Caco-2 (cell line): ENCODE data around the gene CARNS1. TPM values are rescaled to one million over a fixed set of nuclear protein-coding genes. Genes with fewer than 3 reads are reported as not detected.

Experiments used
- BruUV-seq: library from RNA; stranded (reverse); fragments of 400-500 nt; replicated peaks from 2 replicates; lab custom pipeline; 2021; lab: Mats Ljungman, UMichigan
- CTCF ChIA-PET: fragments of 300-600 bp; sonication (Branson Sonifier 250); formaldehyde crosslinking; loops from one replicate; lab custom pipeline; 2022; ENCODE audit warnings: antibody characterized with exemption; lab: Charles Lee
- POLR2A ChIA-PET: fragments of 300-600 bp; sonication (Branson Sonifier 250); formaldehyde crosslinking; loops from one replicate; lab custom pipeline; 2022; ENCODE audit warnings: antibody characterized with exemption; lab: Charles Lee
- DNase-seq, 2 experiments: peaks; one replicate each; pipeline versions ENCODE4 v3.0.0 to v3.0.0-alpha.2; 2020 to 2022
- H3K27me3 ChIP-seq: replicated peaks from 2 replicates; pipeline ENCODE4 v1.6.0; 2011; ENCODE audit warnings: low read length; ENCODE audit not compliant: control insufficient read depth, insufficient read depth
- H3K36me3 ChIP-seq: 2 replicates; pipeline ENCODE4 v1.5.1; 2011; ENCODE audit warnings: low read length; ENCODE audit not compliant: control insufficient read depth, insufficient read depth
- H3K4me1 ChIP-seq: fragments of 250-450 bp; sonication (Bioruptor Pico); 2 replicates; pipeline ENCODE4 v1.5.1; 2020; ENCODE audit warnings: mild to moderate bottlenecking
- H3K4me3 ChIP-seq: 2 replicates; pipeline ENCODE4 v1.5.1; 2011; ENCODE audit warnings: low read depth, mild to moderate bottlenecking, control low read depth, low read length
- H3K9me3 ChIP-seq: fragments of 250-450 bp; sonication (Bioruptor Pico); 2 replicates; pipeline ENCODE4 v1.5.1; 2020; ENCODE audit warnings: mild to moderate bottlenecking, moderate library complexity
- H3K27ac Mint-ChIP-seq: one replicate; pipeline ENCODE4 v1.8.0; 2022; ENCODE audit warnings: mixed read lengths; ENCODE audit not compliant: unreplicated experiment
- H3K27me3 Mint-ChIP-seq: one replicate; pipeline ENCODE4 v1.8.0; 2022; ENCODE audit warnings: mixed read lengths; ENCODE audit not compliant: insufficient read depth, unreplicated experiment
- H3K36me3 Mint-ChIP-seq: one replicate; pipeline ENCODE4 v1.8.0; 2022; ENCODE audit warnings: mild to moderate bottlenecking, mixed read lengths; ENCODE audit not compliant: insufficient read depth, unreplicated experiment
- H3K4me1 Mint-ChIP-seq: one replicate; pipeline ENCODE4 v1.8.0; 2022; ENCODE audit warnings: low read depth, mixed read lengths; ENCODE audit not compliant: unreplicated experiment
- H3K4me3 Mint-ChIP-seq: one replicate; pipeline ENCODE4 v1.8.0; 2022; ENCODE audit warnings: mild to moderate bottlenecking, moderate library complexity, mixed read lengths; ENCODE audit not compliant: unreplicated experiment
- H3K9me3 Mint-ChIP-seq: one replicate; pipeline ENCODE4 v1.8.0; 2022; ENCODE audit warnings: mixed read lengths; ENCODE audit not compliant: unreplicated experiment
- CTCF ChIP-seq, 2 experiments: fragments of 200-600 bp in 1 of 2; IDR thresholded peaks; 1 replicate in 1 of 2; 2 replicates in 1 of 2; pipeline versions ENCODE4 v1.5.1 to v1.8.0; 2011 to 2022; ENCODE audit warnings: antibody characterized with exemption in 1 of 2, control low read depth in 1 of 2, inconsistent platforms in 1 of 2, low read depth in 1 of 2, low read length in 1 of 2, mild to moderate bottlenecking in 1 of 2, moderate library complexity in 1 of 2; ENCODE audit not compliant: insufficient read depth in 1 of 2, severe bottlenecking in 1 of 2, unreplicated experiment in 1 of 2
- intact Hi-C: fragments of 100-400 bp; cut with micrococcal nuclease; formaldehyde crosslinking; loops from one replicate; pipeline ENCODE4 v1.10.0; 2022; ENCODE audit not compliant: unreplicated experiment
- total RNA-seq: library from RNA; stranded (reverse); gene quantifications from 2 replicates; pipeline ENCODE4 v1.2.3, GENCODE V29; 2022

CARNS1 gene
- total RNA-seq, 1 experiment from 2014 or later, result 0.09 TPM

DNA sequence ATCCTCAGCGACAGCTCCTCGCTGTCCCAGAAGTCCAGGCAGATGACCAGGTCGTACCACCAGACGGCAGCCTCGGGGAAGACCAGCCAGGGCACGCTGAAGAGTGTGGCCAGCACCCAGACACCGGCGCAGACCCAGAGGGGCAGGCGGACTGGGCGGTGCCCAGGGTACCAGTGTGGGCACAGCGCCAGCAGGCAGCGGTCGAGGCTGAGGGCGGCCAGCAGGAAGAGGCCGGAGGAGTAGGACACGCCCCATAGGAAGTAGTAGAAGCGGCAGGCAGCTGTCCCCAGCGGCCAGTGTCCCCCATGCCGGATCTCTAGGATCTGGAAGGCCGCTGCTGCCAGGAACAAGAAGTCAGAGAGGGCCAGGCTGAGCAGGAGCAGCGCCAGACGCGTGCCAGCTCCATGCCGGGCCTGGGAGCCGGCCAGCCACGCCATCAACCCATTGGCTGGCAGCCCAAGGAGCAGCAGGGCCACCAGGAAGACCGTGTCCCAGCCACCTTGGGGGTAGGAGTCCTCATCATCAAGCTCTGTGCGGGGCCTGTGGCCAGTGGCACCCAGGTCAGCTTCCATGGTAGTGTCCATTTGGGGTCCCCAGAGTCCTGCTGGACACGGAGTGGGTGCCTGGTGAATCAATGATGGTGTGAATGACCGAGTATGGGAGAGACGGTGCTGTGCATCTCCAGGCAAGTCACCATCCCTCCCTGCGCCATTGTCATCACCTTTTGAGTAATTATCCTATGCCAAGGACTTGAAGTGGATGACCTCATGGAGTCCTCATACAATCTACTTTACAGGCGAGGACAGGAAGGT is 36.9 kb downstream of the CARNS1 start, which contains the start of gene GPR152:
GPR152 (minus strand) TSS at position 589 of the 812 bp plus-strand sequence; CDS start at position 584, 5 bp downstream.
- H3K27me3 ChIP-seq, result no peaks in the 10 kb centered on the region
- no peaks in the 10 kb centered on the region for H3K36me3 Mint-ChIP-seq
- no peak for DNase-seq
- BruUV-seq, result no TSS peak
- H3K9me3 ChIP-seq, result no peaks in the 10 kb centered on the region
- no peaks in the 10 kb centered on the region for H3K27me3 Mint-ChIP-seq
- H3K4me3 Mint-ChIP-seq, result no peak within 1 kb of the TSS
- no peak within 1 kb of the TSS for H3K27ac Mint-ChIP-seq
- H3K4me1 ChIP-seq, result no peaks in the 10 kb centered on the region
- POLR2A ChIA-PET, result no interaction called here
- H3K4me3 ChIP-seq, result no peak within 1 kb of the TSS
- CTCF ChIA-PET, result interaction anchor here (1.1 kb wide), 1 partner anchor 51 kb away, joined by 3 read pairs; the partner anchor contains the start of gene PPP1CA
- no peaks in the 10 kb centered on the region for H3K9me3 Mint-ChIP-seq
- no peaks in the 10 kb centered on the region for H3K4me1 Mint-ChIP-seq
- TF ChIP-seq CTCF (IDR thresholded peaks at IDR 0.05; ENCODE audit: insufficient read depth in 1 of 2, low read depth in 1 of 2, low read length in 1 of 2, severe bottlenecking in 1 of 2, unreplicated experiment in 1 of 2), result no peak
- H3K36me3 ChIP-seq, result no peaks in the 10 kb centered on the region
- intact Hi-C loops, result no loop called here

DNA sequence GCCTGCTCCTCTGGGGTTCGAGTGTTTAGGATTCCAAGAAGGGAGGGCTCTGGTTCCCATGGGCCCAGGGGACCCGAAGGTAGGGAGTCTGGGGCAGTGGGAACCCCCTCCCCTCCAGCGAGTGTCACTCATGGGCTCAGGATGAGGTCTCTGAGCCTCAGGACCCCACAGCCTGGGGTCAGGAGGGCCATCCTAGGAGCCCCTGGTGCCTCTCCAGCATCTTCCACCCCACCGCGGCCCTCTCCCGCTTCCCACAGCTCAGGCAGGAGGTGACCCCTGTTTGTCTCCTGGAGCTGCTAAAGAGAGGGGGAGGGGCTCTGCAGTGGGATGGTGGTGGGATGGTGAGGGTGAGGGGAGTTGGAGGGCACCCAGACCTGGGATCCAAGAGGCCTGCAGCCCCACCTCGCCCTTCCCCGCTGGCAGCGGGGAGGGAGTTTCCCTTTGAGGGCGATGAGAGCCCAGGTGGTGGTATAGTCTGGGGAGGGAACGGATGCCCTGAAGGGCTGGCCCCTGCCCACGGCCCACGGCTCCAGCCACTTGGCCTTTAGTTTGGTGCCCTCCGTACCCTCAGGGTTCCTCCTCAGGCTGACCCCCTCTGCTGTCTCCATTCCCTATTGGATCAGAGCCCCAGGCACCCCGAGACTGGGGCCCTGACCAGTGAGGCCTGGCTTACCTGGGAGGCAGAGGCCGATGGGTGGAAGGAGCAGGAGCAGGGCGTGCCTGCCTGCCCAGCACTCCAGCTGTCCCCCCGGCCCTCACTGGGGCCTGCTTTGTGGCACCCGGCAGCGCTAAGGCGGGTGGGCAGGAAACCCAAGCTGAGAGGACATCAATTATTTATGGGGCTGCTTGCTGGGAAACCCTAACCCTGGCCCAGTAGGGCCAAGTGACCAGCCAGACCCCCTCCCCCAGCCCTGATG is 38.6 kb downstream of the CARNS1 start:
- ChIA-PET POLR2A (no interaction called here), CTCF (no interaction called here)
- TF ChIP-seq CTCF (IDR thresholded peaks at IDR 0.05; ENCODE audit: insufficient read depth in 1 of 2, low read depth in 1 of 2, low read length in 1 of 2, severe bottlenecking in 1 of 2, unreplicated experiment in 1 of 2), result no peak
- intact Hi-C loops, result no loop called here
- no peaks in the 10 kb centered on the region for H3K27me3 ChIP-seq
- Mint-ChIP-seq H3K4me3 (no peak overlapping the region), H3K27me3 (no peaks in the 10 kb centered on the region), H3K27ac (no peak overlapping the region), H3K4me1 (no peaks in the 10 kb centered on the region), H3K36me3 (no peaks in the 10 kb centered on the region), H3K9me3 (no peaks in the 10 kb centered on the region)
- H3K9me3 ChIP-seq, result no peaks in the 10 kb centered on the region
- H3K36me3 ChIP-seq, result no peaks in the 10 kb centered on the region
- BruUV-seq, result no TSS peak
- no peaks in the 10 kb centered on the region for H3K4me1 ChIP-seq
- no peak overlapping the region for H3K4me3 ChIP-seq
- no peak for DNase-seq

DNA sequence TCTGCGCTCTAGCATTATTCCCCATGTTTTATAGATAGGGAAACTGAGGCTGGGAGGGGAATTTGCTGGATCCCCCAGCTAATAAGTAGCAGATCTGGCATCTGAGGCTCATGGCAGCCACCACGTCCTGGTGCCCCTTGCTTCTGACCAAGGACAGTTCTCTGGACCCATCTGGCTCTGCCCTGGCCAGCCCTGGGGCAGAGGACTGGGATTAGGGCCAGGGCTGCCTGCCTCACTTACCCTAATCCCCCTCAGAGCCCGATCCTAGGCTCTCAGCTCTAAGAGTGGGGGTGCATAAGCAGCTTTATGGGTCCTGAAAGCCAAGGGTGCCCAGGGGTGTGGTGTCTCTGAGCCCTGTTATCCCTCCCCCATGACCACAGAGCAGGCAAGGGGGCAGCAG is 39.6 kb downstream of the CARNS1 start, which contains the start of gene CABP4:
CABP4 (plus strand) TSS at position 301 of the 400 bp plus-strand sequence; CDS start at position 371, 70 bp downstream.
- Mint-ChIP-seq H3K4me3 (no peak within 1 kb of the TSS), H3K27ac (no peak within 1 kb of the TSS), H3K36me3 (no peaks in the 10 kb centered on the region), H3K4me1 (no peaks in the 10 kb centered on the region), H3K27me3 (no peaks in the 10 kb centered on the region), H3K9me3 (no peaks in the 10 kb centered on the region)
- Histone ChIP-seq H3K4me3 (no peak within 1 kb of the TSS), H3K36me3 (no peaks in the 10 kb centered on the region), H3K27me3 (no peaks in the 10 kb centered on the region), H3K4me1 (no peaks in the 10 kb centered on the region), H3K9me3 (no peaks in the 10 kb centered on the region)
- DNase-seq, result no peak
- intact Hi-C loops, result no loop called here
- ChIA-PET POLR2A (no interaction called here), CTCF (no interaction called here)
- no TSS peak for BruUV-seq
- no peak for TF ChIP-seq CTCF (IDR thresholded peaks at IDR 0.05; ENCODE audit: insufficient read depth in 1 of 2, low read depth in 1 of 2, low read length in 1 of 2, severe bottlenecking in 1 of 2, unreplicated experiment in 1 of 2)
